ENCODE data around the gene PRPSAP1.

DNA sequence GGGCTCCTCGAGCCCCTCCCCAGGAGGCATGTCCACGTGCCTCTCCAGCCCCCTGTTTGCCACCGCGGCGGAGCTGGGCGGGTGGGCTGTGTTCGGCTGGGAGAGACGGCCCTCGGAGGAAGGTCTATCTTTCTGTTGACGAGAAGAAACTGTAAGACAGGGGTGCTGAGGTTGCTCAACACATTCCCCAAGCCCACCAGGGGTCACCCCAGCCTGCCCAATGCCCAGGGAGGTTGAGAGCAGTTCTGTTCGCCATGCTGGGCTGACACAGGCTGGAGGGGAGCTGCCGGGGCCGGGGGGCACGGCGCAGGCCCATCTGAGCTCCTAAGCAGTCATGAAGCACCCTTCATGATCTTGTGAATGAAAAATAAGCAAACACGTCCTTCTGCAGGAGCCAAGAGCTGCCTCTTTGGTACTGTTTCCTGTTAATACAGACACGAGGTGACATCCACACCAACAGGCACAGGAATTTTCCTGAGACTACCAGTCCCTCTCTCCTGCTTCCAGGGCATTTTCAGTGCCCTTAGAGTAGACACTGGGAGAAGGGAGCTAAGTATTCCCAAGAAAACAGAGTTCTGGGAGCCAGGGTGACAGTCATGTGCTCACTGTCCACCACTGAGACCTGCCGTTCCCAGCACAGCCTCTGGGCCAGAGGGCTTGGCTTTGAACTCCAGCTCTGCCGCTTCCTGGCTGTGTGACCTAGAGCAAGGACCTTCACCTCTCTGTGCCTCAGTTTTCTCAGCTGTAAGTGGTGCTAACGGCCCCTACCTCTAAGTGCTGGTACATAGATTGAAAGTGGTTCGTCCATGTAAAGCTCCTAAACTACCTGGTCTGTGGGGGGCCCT, 79.4 kb downstream of the PRPSAP1 start:
- TF ChIP-seq CTCF (IDR thresholded peaks at IDR 0.05), result no peak
- no peak for TF ChIP-seq POLR2A (IDR thresholded peaks at IDR 0.05)
- TF ChIP-seq EP300 (IDR thresholded peaks at IDR 0.05), result no peak
- no peak for TF ChIP-seq POLR2AphosphoS5 (IDR thresholded peaks at IDR 0.05)
